CD4-positive, alpha-beta T cell treated with Interleukin-2 at 100 ng/mL for 4 hours (primary cell): ENCODE results near the gene NANOS1.

Experiments
- DNase-seq: peaks from one replicate; pipeline ENCODE4 v3.0.0-alpha.2; 2020; ENCODE audit warnings: low spot score

The NANOS1 gene

GRCh38 chr10:119029613-119030420, at the start of gene NANOS1:
NANOS1 (plus strand) TSS chr10:119029714; CDS start chr10:119029802, 88 bp downstream.
- DNase-seq, result no peak

GRCh38 chr10:118980135-118980865, 49.2 kb upstream of the NANOS1 start:
- no peak for DNase-seq

- DNase-seq, result no peak
Measured at GRCh38 chr10:118980870-118981269, 48.6 kb upstream of the NANOS1 start.

GRCh38 chr10:118981946-118982345, 47.6 kb upstream of the NANOS1 start:
- no peak for DNase-seq

- DNase-seq, result no peak
Measured at GRCh38 chr10:118982366-118982765, 47.1 kb upstream of the NANOS1 start.

GRCh38 chr10:118983263-118983662, 46.3 kb upstream of the NANOS1 start:
- no peak for DNase-seq

- no peak for DNase-seq
Measured at GRCh38 chr10:118985576-118985975, 43.9 kb upstream of the NANOS1 start.

GRCh38 chr10:118986815-118987790, 42.4 kb upstream of the NANOS1 start:
- DNase-seq, result no peak

- no peak for DNase-seq
Measured at GRCh38 chr10:118990326-118990725, 39.2 kb upstream of the NANOS1 start.

GRCh38 chr10:118992496-118992895, 37.0 kb upstream of the NANOS1 start:
- DNase-seq, result no peak

- no peak for DNase-seq
Measured at GRCh38 chr10:118993214-118993613, 36.3 kb upstream of the NANOS1 start.

GRCh38 chr10:118994321-118994720, 35.2 kb upstream of the NANOS1 start:
- DNase-seq, result no peak

GRCh38 chr10:118995739-118996138, 33.8 kb upstream of the NANOS1 start:
- DNase-seq, result no peak

- no peak for DNase-seq
Measured at GRCh38 chr10:118997379-118997778, 32.1 kb upstream of the NANOS1 start.

- no peak for DNase-seq
Measured at GRCh38 chr10:118998183-118998582, 31.3 kb upstream of the NANOS1 start.

GRCh38 chr10:119001717-119002500, 27.6 kb upstream of the NANOS1 start:
- DNase-seq, result no peak

- DNase-seq, result no peak
Measured at GRCh38 chr10:119003572-119004289, 25.8 kb upstream of the NANOS1 start.

GRCh38 chr10:119005362-119006043, 24.0 kb upstream of the NANOS1 start:
- no peak for DNase-seq

GRCh38 chr10:119006451-119007210, 22.9 kb upstream of the NANOS1 start:
- DNase-seq, result no peak
